ENCODE results near the gene PTGDR. TPM values are rescaled to one million over a fixed set of nuclear protein-coding genes. Genes with fewer than 3 reads are reported as not detected.

The PTGDR gene
- total RNA-seq, 1 experiment from 2014 or later, result not detected

GRCh38 chr14:52305014-52305413, 37.5 kb downstream of the PTGDR start:
- ATAC-seq, result no peak
- Histone ChIP-seq H3K9me3 (ENCODE audit: control insufficient read depth in 1 of 2, insufficient read depth in 1 of 2, low read depth in 1 of 2, low read length in 2 of 2) (no peaks in the 10 kb centered on the region), H2AFZ (ENCODE audit: low read depth, low read length, poor library complexity, severe bottlenecking) (no peak overlapping the region), H4K20me1 (ENCODE audit: insufficient read depth) (no peaks in the 10 kb centered on the region), H3K79me2 (ENCODE audit: insufficient read depth, low read length) (no peaks in the 10 kb centered on the region), H3K4me2 (ENCODE audit: low read length) (no peak overlapping the region), H3K27me3 (ENCODE audit: insufficient read depth, low read length) (no peaks in the 10 kb centered on the region), H3K4me3 (replicated peaks in 1 of 2; ENCODE audit: low read depth in 1 of 2, low read length in 2 of 2) (no peak overlapping the region), H3K36me3 (ENCODE audit: control insufficient read depth in 1 of 2, insufficient read depth in 2 of 2, low read length in 2 of 2) (no peaks in the 10 kb centered on the region), H3K4me1 (ENCODE audit: control insufficient read depth in 1 of 2, insufficient read depth in 2 of 2, low read length in 2 of 2) (no peaks in the 10 kb centered on the region), H3K9me2 (ENCODE audit: insufficient read depth) (no peaks in the 10 kb centered on the region), H3K9ac (ENCODE audit: low read length) (no peak overlapping the region), H3K27ac (ENCODE audit: low read depth, low read length) (no peak overlapping the region)
- no peak for TF ChIP-seq CTCF (IDR thresholded peaks at IDR 0.05 in 2 of 3, conservative IDR thresholded peaks at IDR 0.05 in 1 of 3; ENCODE audit: borderline replicate concordance in 1 of 3, insufficient read depth in 1 of 3, low read depth in 2 of 3, low read length in 2 of 3)
- TF ChIP-seq EZH2phosphoT487 (IDR thresholded peaks at IDR 0.05; ENCODE audit: borderline replicate concordance), result no peak
- no peak for TF ChIP-seq JUND (IDR thresholded peaks at IDR 0.05)
- TF ChIP-seq SRF (IDR thresholded peaks at IDR 0.05; ENCODE audit: low read depth), result no peak
- TF ChIP-seq ZFX (IDR thresholded peaks at IDR 0.05), result no peak
- TF ChIP-seq ATF3 (IDR thresholded peaks at IDR 0.05), result no peak
- TF ChIP-seq EGR1 (IDR thresholded peaks at IDR 0.05; ENCODE audit: low read depth), result no peak
- no peak for TF ChIP-seq MAX (IDR thresholded peaks at IDR 0.05)
- no peak for TF ChIP-seq CBX3 (IDR thresholded peaks at IDR 0.05; ENCODE audit: low read depth)
- TF ChIP-seq ZNF274 (IDR thresholded peaks at IDR 0.05; ENCODE audit: low read depth, low read length), result no peak
- TF ChIP-seq YY1 (IDR thresholded peaks at IDR 0.05; ENCODE audit: extremely low read depth, insufficient replicate concordance, low read depth, low read length), result no peak
- no peak for TF ChIP-seq SIN3A (IDR thresholded peaks at IDR 0.05; ENCODE audit: low read depth)
- no peak for TF ChIP-seq TCF7L2 (IDR thresholded peaks at IDR 0.05; ENCODE audit: borderline replicate concordance, extremely low read depth, insufficient read depth, insufficient read length)
- TF ChIP-seq POLR2AphosphoS5 (IDR thresholded peaks at IDR 0.05; ENCODE audit: low read depth, low read length), result no peak
- TF ChIP-seq EZH2 (IDR thresholded peaks at IDR 0.05), result no peak
- no peak for TF ChIP-seq CEBPB (IDR thresholded peaks at IDR 0.05; ENCODE audit: low read depth)
- no peak for TF ChIP-seq SP1 (IDR thresholded peaks at IDR 0.05; ENCODE audit: low read depth)
- TF ChIP-seq ELF1 (IDR thresholded peaks at IDR 0.05; ENCODE audit: borderline replicate concordance, low read depth), result no peak
- no peak for TF ChIP-seq ZBTB33 (IDR thresholded peaks at IDR 0.05; ENCODE audit: extremely low read depth, insufficient replicate concordance, low read length)
- no peak for TF ChIP-seq POLR2A (IDR thresholded peaks at IDR 0.05; ENCODE audit: borderline replicate concordance, extremely low read depth, insufficient read depth, insufficient read length)
- DNase-seq (ENCODE audit: low read depth, low spot score), result no peak
- POLR2A ChIA-PET, result interaction anchor here (0.6 kb wide), 1 partner anchor 367 kb away, joined by 4 read pairs; no protein-coding TSS in a partner anchor
- intact Hi-C loops (cut with micrococcal nuclease), result loop anchor here (10.0 kb wide), 1 partner anchor 1000 kb away; no protein-coding TSS in a partner anchor
- CTCF ChIA-PET, result no interaction called here
- no TSS peak for BruUV-seq (replicated peaks)
- RAD21 ChIA-PET (ENCODE audit: low non-redundant PET in 1 of 2, low total read pairs in 2 of 2, uncharacterized antibody in 2 of 2, unreplicated experiment in 2 of 2), result no interaction called here

Data from HCT116 (cell line).